ENCODE measurements around the gene HES1.

Gene HES1

GRCh38 chr3:194168994-194169393 lies 33.0 kb downstream of the HES1 start:
- TF ChIP-seq POLR2A (IDR thresholded peaks at IDR 0.05; ENCODE audit: low read length) (no peak), GATA1 (IDR thresholded peaks at IDR 0.05; ENCODE audit: low read depth, low read length) (no peak)
- DNase-seq = no peak

- no peak for DNase-seq
Measured at GRCh38 chr3:194169595-194169994, 33.6 kb downstream of the HES1 start.

GRCh38 chr3:194170793-194171192 lies 34.8 kb downstream of the HES1 start:
- no peak for DNase-seq
- no peak for TF ChIP-seq GATA1 (IDR thresholded peaks at IDR 0.05; ENCODE audit: low read depth, low read length)
- no peak for TF ChIP-seq POLR2A (IDR thresholded peaks at IDR 0.05; ENCODE audit: low read length)

More at GRCh38 chr3:194169595-194169994, 33.6 kb downstream of the HES1 start:
- TF ChIP-seq POLR2A (IDR thresholded peaks at IDR 0.05; ENCODE audit: low read length) (no peak), GATA1 (IDR thresholded peaks at IDR 0.05; ENCODE audit: low read depth, low read length) (no peak)

GRCh38 chr3:194174406-194174805 lies 38.5 kb downstream of the HES1 start:
- TF ChIP-seq POLR2A (IDR thresholded peaks at IDR 0.05; ENCODE audit: low read length) (no peak), GATA1 (IDR thresholded peaks at IDR 0.05; ENCODE audit: low read depth, low read length) (no peak)
- DNase-seq = no peak

- DNase-seq = no peak
- TF ChIP-seq GATA1 (IDR thresholded peaks at IDR 0.05; ENCODE audit: low read depth, low read length) = no peak
- no peak for TF ChIP-seq POLR2A (IDR thresholded peaks at IDR 0.05; ENCODE audit: low read length)
Measured at GRCh38 chr3:194174980-194175379, 39.0 kb downstream of the HES1 start.

GRCh38 chr3:194176274-194176991 lies 40.5 kb downstream of the HES1 start:
- no peak for DNase-seq
- TF ChIP-seq GATA1 (IDR thresholded peaks at IDR 0.05; ENCODE audit: low read depth, low read length) = no peak
- TF ChIP-seq POLR2A (IDR thresholded peaks at IDR 0.05; ENCODE audit: low read length) = no peak

- TF ChIP-seq GATA1 (IDR thresholded peaks at IDR 0.05; ENCODE audit: low read depth, low read length) (no peak), POLR2A (IDR thresholded peaks at IDR 0.05; ENCODE audit: low read length) (no peak)
- no peak for DNase-seq
Measured at GRCh38 chr3:194177141-194177540, 41.2 kb downstream of the HES1 start.

- no peak for DNase-seq
- TF ChIP-seq GATA1 (IDR thresholded peaks at IDR 0.05; ENCODE audit: low read depth, low read length) = no peak
- no peak for TF ChIP-seq POLR2A (IDR thresholded peaks at IDR 0.05; ENCODE audit: low read length)
Measured at GRCh38 chr3:194178128-194178527, 42.2 kb downstream of the HES1 start.

GRCh38 chr3:194178669-194179068 lies 42.7 kb downstream of the HES1 start:
- TF ChIP-seq POLR2A (IDR thresholded peaks at IDR 0.05; ENCODE audit: low read length) (no peak), GATA1 (IDR thresholded peaks at IDR 0.05; ENCODE audit: low read depth, low read length) (no peak)
- no peak for DNase-seq

GRCh38 chr3:194180570-194180969 lies 44.6 kb downstream of the HES1 start:
- DNase-seq = no peak
- TF ChIP-seq POLR2A (IDR thresholded peaks at IDR 0.05; ENCODE audit: low read length) (no peak), GATA1 (IDR thresholded peaks at IDR 0.05; ENCODE audit: low read depth, low read length) (no peak)

GRCh38 chr3:194181612-194182529 lies 45.9 kb downstream of the HES1 start:
- DNase-seq = no peak
- TF ChIP-seq POLR2A (IDR thresholded peaks at IDR 0.05; ENCODE audit: low read length) (no peak), GATA1 (IDR thresholded peaks at IDR 0.05; ENCODE audit: low read depth, low read length) (no peak)

- TF ChIP-seq POLR2A (IDR thresholded peaks at IDR 0.05; ENCODE audit: low read length) (no peak), GATA1 (IDR thresholded peaks at IDR 0.05; ENCODE audit: low read depth, low read length) (no peak)
- no peak for DNase-seq
Measured at GRCh38 chr3:194183271-194183670, 47.3 kb downstream of the HES1 start.

GRCh38 chr3:194184265-194184751 lies 48.4 kb downstream of the HES1 start:
- no peak for TF ChIP-seq POLR2A (IDR thresholded peaks at IDR 0.05; ENCODE audit: low read length)
- TF ChIP-seq GATA1 (IDR thresholded peaks at IDR 0.05; ENCODE audit: low read depth, low read length) = no peak
- DNase-seq = no peak

- no peak for DNase-seq
- TF ChIP-seq GATA1 (IDR thresholded peaks at IDR 0.05; ENCODE audit: low read depth, low read length) (no peak), POLR2A (IDR thresholded peaks at IDR 0.05; ENCODE audit: low read length) (no peak)
Measured at GRCh38 chr3:194184801-194185200, 48.9 kb downstream of the HES1 start.

Measured in erythroblast (primary cell).